PC-9 (cell line): ENCODE data around the gene CPT1B. TPM values are rescaled to one million over a fixed set of nuclear protein-coding genes. Genes with fewer than 3 reads are reported as not detected.

ENCODE experiments used
- BruUV-seq: library from RNA; stranded (reverse); fragments of 400-500 nt; replicated peaks from 2 replicates; lab custom pipeline; 2021; lab: Mats Ljungman, UMichigan
- CTCF ChIA-PET: fragments of 300-600 bp; sonication (Branson Sonifier 250); formaldehyde crosslinking; loops from one replicate; lab custom pipeline; 2022; ENCODE audit warnings: antibody characterized with exemption; lab: Charles Lee
- POLR2A ChIA-PET: fragments of 300-600 bp; sonication (Branson Sonifier 250); formaldehyde crosslinking; loops from one replicate; lab custom pipeline; 2022; ENCODE audit warnings: antibody characterized with exemption; ENCODE audit not compliant: unreplicated experiment; lab: Charles Lee
- DNase-seq, 2 experiments: peaks; one replicate each; pipeline versions ENCODE4 v3.0.0 to v3.0.0-alpha.2; 2015 to 2022; ENCODE audit warnings: mixed read lengths in 1 of 2
- H2AFZ ChIP-seq: fragments of 200-600 bp; sonication (generic); 2 replicates; pipeline ENCODE4 v1.8.1; 2017; ENCODE audit warnings: antibody characterized with exemption
- H3F3A ChIP-seq: fragments of 200-600 bp; sonication (generic); 2 replicates; pipeline ENCODE4 v1.8.1; 2017; ENCODE audit warnings: antibody characterized with exemption, mild to moderate bottlenecking, low read depth; ENCODE audit not compliant: insufficient read depth
- H3K27ac ChIP-seq: fragments of 200-600 bp; sonication (generic); 2 replicates; pipeline ENCODE4 v1.6.1; 2016; ENCODE audit warnings: mixed run types
- H3K27me3 ChIP-seq: fragments of 200-600 bp; sonication (generic); 2 replicates; pipeline ENCODE4 v1.6.1; 2016; ENCODE audit warnings: low read depth, mixed run types; ENCODE audit not compliant: insufficient read depth
- H3K36me3 ChIP-seq: fragments of 200-600 bp; sonication (generic); 2 replicates; pipeline ENCODE4 v1.6.1; 2016; ENCODE audit warnings: low read depth, mixed run types
- H3K4me1 ChIP-seq: fragments of 200-600 bp; sonication (generic); replicated peaks from 2 replicates; pipeline ENCODE4 v1.6.1; 2016; ENCODE audit warnings: mixed run types; ENCODE audit not compliant: insufficient read depth
- H3K4me2 ChIP-seq: fragments of 200-600 bp; sonication (generic); 2 replicates; pipeline ENCODE4 v1.6.1; 2017; ENCODE audit warnings: mixed run types
- H3K4me3 ChIP-seq: fragments of 200-600 bp; sonication (generic); 2 replicates; pipeline ENCODE4 v1.6.1; 2016; ENCODE audit warnings: mixed run types
- H3K79me2 ChIP-seq: fragments of 200-600 bp; sonication (generic); 2 replicates; pipeline ENCODE4 v1.6.1; 2017; ENCODE audit warnings: low read depth, mixed run types
- H3K9me2 ChIP-seq: fragments of 200-600 bp; sonication (generic); 2 replicates; pipeline ENCODE4 v1.8.1; 2017; ENCODE audit warnings: mild to moderate bottlenecking; ENCODE audit not compliant: insufficient read depth
- H3K9me3 ChIP-seq: fragments of 200-600 bp; sonication (generic); 2 replicates; pipeline ENCODE4 v1.8.1; 2016; ENCODE audit warnings: low read depth; ENCODE audit not compliant: insufficient read depth
- H4K20me1 ChIP-seq: fragments of 200-600 bp; sonication (generic); 2 replicates; pipeline ENCODE4 v1.8.1; 2017; ENCODE audit not compliant: insufficient read depth
- EZH2 ChIP-seq: fragments of 200-600 bp; sonication (generic); IDR thresholded peaks from 2 replicates; pipeline ENCODE4 v1.8.0; 2017; ENCODE audit warnings: antibody characterized with exemption, low read depth
- intact Hi-C: fragments of 100-400 bp; cut with micrococcal nuclease; formaldehyde crosslinking; loops from one replicate; pipeline ENCODE4 v1.10.0; 2022; ENCODE audit not compliant: unreplicated experiment
- total RNA-seq: library from RNA; stranded (reverse); gene quantifications from 2 replicates; pipeline ENCODE4 v1.2.3, GENCODE V29; 2021
- TF ChIP-seq, protein P1 (sequence below): fragments of 200-600 bp; sonication (generic); conservative IDR thresholded peaks from 2 replicates; pipeline ENCODE4 v1.6.1; 2017; ENCODE audit warnings: mixed run types, antibody characterized with exemption, mild to moderate bottlenecking, moderate library complexity

Gene CPT1B
- total RNA-seq, 1 experiment from 2014 or later = 66.2 TPM

DNA sequence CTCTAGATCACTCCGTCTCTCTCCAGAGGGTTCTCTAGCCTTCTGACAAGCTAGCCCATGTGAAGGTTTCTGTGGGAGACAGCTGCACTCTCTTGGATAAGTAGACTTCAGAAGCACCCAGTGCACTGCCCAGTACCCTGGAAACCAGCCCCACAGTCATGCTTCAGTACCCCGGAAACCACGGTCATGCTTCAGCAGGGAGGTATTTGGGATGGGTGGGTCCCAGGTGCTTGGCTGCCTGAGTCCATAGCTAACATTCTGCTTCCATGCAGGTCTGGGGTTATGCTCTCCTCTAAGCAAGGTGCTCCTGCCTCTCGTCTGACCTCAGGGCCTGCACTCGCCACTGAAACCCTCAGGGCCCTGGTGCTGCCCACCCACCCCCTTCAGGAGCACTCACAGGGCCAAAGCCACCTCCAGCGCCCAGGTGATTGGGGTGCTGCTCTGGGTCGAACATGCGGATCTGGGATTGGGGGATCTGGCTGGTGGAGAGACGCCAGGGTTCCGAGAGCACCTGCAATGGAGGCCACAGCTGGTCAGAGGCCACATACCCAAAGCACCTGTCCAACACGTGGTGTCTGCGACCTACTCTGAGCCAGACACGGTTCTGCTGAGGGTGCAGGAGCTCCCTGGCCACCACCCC lies 8.2 kb downstream of the CPT1B start:
- Histone ChIP-seq H3K27me3 (no peaks in the 10 kb centered on the region), H3K79me2 (no peaks in the 10 kb centered on the region), H3K4me3 (no peak overlapping the region), H3K4me1 (no peaks in the 10 kb centered on the region), H3K9me2 (no peaks in the 10 kb centered on the region), H4K20me1 (no peaks in the 10 kb centered on the region), H3K9me3 (no peaks in the 10 kb centered on the region), H2AFZ (no peak overlapping the region), H3K36me3 (peaks cover 26% of the 10 kb centered on the region; the same call in 1 of the 2 replicates), H3F3A (peaks cover 20% of the 10 kb centered on the region; the same call in 1 of the 2 replicates), H3K27ac (no peak overlapping the region), H3K4me2 (no peak overlapping the region)
- no peak for DNase-seq
- no peak for TF ChIP-seq EZH2
- TF ChIP-seq, protein P1, sequence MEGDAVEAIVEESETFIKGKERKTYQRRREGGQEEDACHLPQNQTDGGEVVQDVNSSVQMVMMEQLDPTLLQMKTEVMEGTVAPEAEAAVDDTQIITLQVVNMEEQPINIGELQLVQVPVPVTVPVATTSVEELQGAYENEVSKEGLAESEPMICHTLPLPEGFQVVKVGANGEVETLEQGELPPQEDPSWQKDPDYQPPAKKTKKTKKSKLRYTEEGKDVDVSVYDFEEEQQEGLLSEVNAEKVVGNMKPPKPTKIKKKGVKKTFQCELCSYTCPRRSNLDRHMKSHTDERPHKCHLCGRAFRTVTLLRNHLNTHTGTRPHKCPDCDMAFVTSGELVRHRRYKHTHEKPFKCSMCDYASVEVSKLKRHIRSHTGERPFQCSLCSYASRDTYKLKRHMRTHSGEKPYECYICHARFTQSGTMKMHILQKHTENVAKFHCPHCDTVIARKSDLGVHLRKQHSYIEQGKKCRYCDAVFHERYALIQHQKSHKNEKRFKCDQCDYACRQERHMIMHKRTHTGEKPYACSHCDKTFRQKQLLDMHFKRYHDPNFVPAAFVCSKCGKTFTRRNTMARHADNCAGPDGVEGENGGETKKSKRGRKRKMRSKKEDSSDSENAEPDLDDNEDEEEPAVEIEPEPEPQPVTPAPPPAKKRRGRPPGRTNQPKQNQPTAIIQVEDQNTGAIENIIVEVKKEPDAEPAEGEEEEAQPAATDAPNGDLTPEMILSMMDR = no peak
- intact Hi-C loops = no loop called here
- BruUV-seq = no TSS peak
- POLR2A ChIA-PET = no interaction called here
- CTCF ChIA-PET = no interaction called here

- no peak overlapping the region for H3K4me2 ChIP-seq
- H2AFZ ChIP-seq = no peak overlapping the region
- no peak overlapping the region for H3K4me3 ChIP-seq
- no peak for DNase-seq
- no peaks in the 10 kb centered on the region for H4K20me1 ChIP-seq
- no peaks in the 10 kb centered on the region for H3K27me3 ChIP-seq
- peaks cover 8% of the 10 kb centered on the region for H3K4me1 ChIP-seq
- POLR2A ChIA-PET = interaction anchor here (0.6 kb wide), 1 partner anchor 61 kb away, joined by 8 read pairs; the partner anchor contains the start of gene NCAPH2
- no peak overlapping the region for H3K27ac ChIP-seq
- TF ChIP-seq, protein P1 = no peak
- TF ChIP-seq EZH2 = no peak
- intact Hi-C loops = no loop called here
- H3K79me2 ChIP-seq = no peaks in the 10 kb centered on the region
- H3K9me2 ChIP-seq = no peaks in the 10 kb centered on the region
- H3F3A ChIP-seq = peaks cover 20% of the 10 kb centered on the region; the same call in 1 of the 2 replicates
- H3K9me3 ChIP-seq = no peaks in the 10 kb centered on the region
- CTCF ChIA-PET = no interaction called here
- BruUV-seq = no TSS peak
- H3K36me3 ChIP-seq = peaks cover 21% of the 10 kb centered on the region; the same call in 1 of the 2 replicates
Measured at GRCh38 chr22:50569041-50569459, 9.2 kb downstream of the CPT1B start.

- intact Hi-C loops = no loop called here
- POLR2A ChIA-PET = no interaction called here
- TF ChIP-seq, protein P1 = no peak
- no peak for TF ChIP-seq EZH2
- Histone ChIP-seq H3K4me2 (no peak overlapping the region), H3K4me1 (peaks cover 13% of the 10 kb centered on the region), H3F3A (peaks cover 20% of the 10 kb centered on the region; the same call in 1 of the 2 replicates), H4K20me1 (no peaks in the 10 kb centered on the region), H3K36me3 (peaks cover 21% of the 10 kb centered on the region; the same call in 1 of the 2 replicates), H3K27me3 (no peaks in the 10 kb centered on the region), H3K4me3 (no peak overlapping the region), H3K9me2 (no peaks in the 10 kb centered on the region), H3K27ac (no peak overlapping the region), H3K9me3 (no peaks in the 10 kb centered on the region), H2AFZ (no peak overlapping the region), H3K79me2 (no peaks in the 10 kb centered on the region)
- DNase-seq = no peak
- no TSS peak for BruUV-seq
- CTCF ChIA-PET = no interaction called here
Measured at GRCh38 chr22:50568626-50569025, 9.6 kb downstream of the CPT1B start.
